GOT3 (cell line): ENCODE results near the gene ZNF100.
"Not testable (repeated sequence)": the region's sequence is repeated elsewhere in the genome, so short reads cannot be mapped to it uniquely, and the experiment has no call there.

Experiments used
- DNase-seq: peaks from one replicate; lab custom pipeline; 2025; ENCODE audit warnings: mixed read lengths; lab: John Stamatoyannopoulos, UW

The ZNF100 gene

GRCh38 chr19:21704320-21704719, 63.1 kb downstream of the ZNF100 start:
- no peak for DNase-seq

GRCh38 chr19:21699197-21699596, 68.2 kb downstream of the ZNF100 start:
- DNase-seq = no peak

GRCh38 chr19:21698215-21698614, 69.2 kb downstream of the ZNF100 start:
- no peak for DNase-seq

- no peak for DNase-seq
Observed at GRCh38 chr19:21697698-21698097, 69.7 kb downstream of the ZNF100 start.

- no peak for DNase-seq
Observed at GRCh38 chr19:21694171-21694906, 73.0 kb downstream of the ZNF100 start.

GRCh38 chr19:21693399-21693798, 74.0 kb downstream of the ZNF100 start:
- DNase-seq = no peak

- DNase-seq = no peak
Observed at GRCh38 chr19:21691661-21692060, 75.7 kb downstream of the ZNF100 start.

GRCh38 chr19:21688464-21688863, 78.9 kb downstream of the ZNF100 start:
- DNase-seq = no peak

GRCh38 chr19:21680671-21681070, 86.7 kb downstream of the ZNF100 start:
- DNase-seq = no peak

DNA sequence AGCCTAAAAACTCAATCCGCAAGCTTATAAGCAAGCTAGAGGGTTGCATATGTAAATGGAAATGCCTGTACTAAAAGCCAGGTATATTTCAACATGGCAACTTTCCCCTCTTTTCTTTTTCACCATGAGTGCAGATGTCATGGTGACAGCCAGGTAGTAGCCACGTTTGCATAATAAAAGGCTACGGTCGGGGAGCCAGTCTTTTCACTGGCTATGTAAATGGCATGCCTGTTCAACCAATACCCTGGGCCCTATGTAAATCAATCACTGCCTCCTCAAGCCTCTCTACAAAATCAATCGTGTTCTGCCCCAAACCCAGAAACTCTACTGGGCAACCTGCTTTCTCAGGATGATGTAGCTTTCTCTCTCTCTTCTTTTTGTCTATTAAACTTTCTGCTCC, 87.4 kb downstream of the ZNF100 start:
- no peak for DNase-seq

- no peak for DNase-seq
Observed at GRCh38 chr19:21677696-21678418, 89.5 kb downstream of the ZNF100 start.

DNA sequence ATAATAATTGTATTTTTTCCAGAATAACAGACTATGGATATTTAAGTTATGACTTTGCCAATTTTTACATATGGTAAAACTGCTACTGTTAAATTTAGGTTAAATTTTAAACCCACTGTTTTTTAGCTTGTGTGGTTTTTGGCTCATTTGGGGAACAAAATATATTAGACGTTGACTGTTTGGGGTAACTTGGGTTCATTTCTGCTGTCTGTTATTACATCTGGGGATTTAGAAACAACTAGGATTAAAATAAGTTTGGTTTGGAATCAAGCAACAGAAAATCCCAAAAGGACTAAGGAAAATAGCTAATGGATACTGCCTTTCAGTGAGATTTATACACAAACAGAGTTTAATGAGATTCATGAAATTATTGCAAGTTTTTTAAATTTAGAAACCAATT, 92.9 kb downstream of the ZNF100 start:
- DNase-seq = no peak

DNA sequence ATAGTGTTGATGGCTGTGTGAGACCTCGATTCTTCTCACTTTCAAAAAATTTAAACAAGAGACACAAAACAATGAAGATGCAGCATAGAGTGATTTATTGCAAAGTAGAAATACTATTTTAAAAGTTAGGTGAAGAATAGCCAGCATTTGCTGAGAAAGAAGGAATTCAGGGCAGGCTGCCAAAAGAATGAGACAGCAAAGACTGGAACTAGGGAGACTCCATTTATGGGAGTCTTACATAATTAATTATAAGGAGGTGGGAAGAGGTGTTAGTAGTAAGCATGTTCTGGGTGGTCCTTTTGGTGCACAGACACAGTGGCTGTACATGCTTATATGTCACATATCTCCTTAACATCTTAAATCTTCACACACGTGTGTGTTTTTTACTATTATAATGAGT, 93.9 kb downstream of the ZNF100 start:
- not testable (repeated sequence) for DNase-seq
